GM12874 (cell line): ENCODE results near the gene AMZ2.

ENCODE experiments used
- TF ChIP-seq, protein P1 (sequence below): IDR thresholded peaks from 2 replicates; pipeline ENCODE4 v1.5.1; 2011; ENCODE audit warnings: low read depth, mild to moderate bottlenecking, control low read depth, low read length, moderate library complexity; ENCODE audit not compliant: insufficient read depth

The AMZ2 gene

DNA sequence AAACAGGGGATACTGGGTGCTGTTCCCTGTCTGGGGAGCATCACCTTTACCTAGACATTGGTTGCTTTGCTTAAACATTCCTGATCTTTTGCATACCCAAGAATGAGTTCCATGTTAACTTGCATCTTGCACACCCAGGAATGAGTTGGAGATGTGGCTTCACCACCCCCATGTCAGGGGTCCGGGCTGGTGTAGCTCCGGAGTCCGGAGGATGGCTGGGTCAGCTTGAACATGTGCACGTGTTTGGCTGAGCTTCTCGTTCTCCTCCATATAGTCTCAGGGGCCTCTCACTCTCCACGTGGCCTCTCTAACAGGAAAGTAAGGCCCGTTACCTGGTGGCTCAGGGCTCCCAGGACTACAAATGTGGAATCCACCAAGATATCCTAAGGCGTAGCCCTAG is 18.2 kb upstream of the AMZ2 start:
- TF ChIP-seq, protein P1, sequence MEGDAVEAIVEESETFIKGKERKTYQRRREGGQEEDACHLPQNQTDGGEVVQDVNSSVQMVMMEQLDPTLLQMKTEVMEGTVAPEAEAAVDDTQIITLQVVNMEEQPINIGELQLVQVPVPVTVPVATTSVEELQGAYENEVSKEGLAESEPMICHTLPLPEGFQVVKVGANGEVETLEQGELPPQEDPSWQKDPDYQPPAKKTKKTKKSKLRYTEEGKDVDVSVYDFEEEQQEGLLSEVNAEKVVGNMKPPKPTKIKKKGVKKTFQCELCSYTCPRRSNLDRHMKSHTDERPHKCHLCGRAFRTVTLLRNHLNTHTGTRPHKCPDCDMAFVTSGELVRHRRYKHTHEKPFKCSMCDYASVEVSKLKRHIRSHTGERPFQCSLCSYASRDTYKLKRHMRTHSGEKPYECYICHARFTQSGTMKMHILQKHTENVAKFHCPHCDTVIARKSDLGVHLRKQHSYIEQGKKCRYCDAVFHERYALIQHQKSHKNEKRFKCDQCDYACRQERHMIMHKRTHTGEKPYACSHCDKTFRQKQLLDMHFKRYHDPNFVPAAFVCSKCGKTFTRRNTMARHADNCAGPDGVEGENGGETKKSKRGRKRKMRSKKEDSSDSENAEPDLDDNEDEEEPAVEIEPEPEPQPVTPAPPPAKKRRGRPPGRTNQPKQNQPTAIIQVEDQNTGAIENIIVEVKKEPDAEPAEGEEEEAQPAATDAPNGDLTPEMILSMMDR, result no peak

DNA sequence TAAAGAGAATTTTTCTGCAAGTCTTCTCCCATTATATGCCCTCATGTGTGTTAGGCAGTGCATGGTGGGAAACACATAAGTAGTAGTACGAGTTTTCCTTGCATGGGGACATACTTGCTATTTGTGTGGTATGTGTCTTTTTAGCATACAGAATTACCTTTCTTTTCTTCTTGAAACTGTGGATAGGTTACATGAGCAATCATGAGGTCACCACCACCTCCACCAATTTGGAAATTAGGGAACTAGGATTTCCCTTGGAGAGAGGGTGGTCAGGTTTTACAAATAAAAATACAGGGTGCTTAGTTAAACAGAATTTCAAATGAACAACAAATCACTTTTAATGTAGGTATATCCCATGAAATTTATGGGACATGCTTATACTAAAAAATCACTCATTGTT is 16.3 kb upstream of the AMZ2 start:
- TF ChIP-seq, protein P1, result no peak

DNA sequence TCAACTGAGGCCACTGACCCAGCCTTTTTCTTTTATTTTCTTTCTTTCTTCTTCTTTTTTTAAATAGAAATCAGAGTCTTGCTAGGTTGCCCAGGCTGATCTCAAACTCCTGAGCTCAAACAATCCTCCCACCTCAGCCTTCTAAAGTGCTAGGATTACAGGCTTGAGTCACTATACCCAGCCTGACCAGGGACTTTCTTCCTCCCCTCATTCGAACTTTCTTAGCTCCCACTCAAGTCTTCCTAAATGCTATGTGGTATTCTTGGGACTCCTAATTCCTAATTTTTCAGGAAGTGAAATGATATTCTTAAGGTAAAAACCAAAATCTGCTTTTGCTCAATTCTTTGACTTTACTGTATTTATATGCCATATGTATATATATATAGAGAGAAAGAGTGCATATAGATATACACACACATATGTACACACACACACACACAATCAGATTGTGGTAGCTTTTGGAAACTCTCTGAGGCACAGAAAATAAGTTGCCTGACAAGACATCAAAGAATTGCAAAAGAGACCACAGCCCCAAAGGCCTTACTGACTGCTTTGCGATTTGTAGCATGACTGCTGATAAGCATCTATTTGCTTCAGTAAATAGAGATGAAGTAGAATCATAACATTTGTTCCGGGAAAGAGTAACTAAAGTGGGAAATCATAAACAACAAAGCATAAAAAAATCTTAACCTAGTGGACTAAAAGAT is 9.5 kb upstream of the AMZ2 start:
- TF ChIP-seq, protein P1, result no peak

DNA sequence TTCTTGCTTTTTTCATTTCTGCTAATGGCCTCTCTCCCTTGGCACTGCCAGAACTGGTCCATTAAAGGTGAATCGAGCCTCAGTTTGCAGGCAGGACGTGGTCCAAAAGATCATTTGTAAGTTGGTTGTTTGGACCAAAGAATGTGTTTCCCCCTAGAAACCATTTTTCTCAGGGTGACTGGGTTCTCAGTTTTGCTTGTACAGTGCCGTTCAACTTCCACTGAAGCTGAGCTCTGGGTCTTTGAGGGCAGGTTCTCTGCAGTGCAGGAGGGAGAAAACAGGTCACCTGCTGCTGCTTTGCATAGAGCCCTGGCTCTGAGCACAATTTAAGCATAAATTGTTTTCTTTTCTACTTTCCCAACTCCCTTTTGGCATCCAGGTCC is 9.0 kb upstream of the AMZ2 start:
- TF ChIP-seq, protein P1, result no peak

DNA sequence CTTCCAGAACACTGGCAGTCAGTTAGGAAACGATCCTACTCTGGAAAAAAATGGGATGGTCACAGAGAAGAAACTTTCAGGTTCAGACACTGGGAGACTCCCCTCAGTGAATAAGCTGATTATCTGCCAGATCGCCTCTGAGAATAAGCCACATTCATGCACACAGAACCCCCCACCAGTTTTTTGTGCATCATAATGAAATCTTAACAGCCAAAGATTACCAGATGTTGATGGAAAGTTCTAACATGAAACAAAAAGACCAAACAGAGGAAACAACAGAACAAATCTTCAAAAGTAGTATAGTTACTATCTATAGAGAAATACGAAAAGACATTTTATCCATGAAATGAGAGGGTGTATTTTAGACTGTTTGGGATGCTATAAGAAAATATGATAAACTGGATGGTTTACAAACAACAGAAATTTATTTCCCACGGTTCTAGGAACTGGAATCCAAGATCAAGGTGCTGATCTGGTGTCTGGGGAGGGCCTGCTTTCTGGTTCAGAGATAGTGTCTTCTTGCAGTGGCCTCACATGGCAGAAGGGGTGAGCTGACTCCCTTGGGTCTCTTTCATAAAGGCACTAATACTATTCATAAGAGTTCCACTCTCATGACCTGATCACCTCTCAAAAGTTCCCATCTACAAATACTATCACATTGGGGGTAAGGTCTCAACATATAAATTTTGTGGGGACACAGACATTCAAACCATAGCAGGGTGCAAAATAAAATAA is 8.0 kb upstream of the AMZ2 start:
- TF ChIP-seq, protein P1, result no peak

DNA sequence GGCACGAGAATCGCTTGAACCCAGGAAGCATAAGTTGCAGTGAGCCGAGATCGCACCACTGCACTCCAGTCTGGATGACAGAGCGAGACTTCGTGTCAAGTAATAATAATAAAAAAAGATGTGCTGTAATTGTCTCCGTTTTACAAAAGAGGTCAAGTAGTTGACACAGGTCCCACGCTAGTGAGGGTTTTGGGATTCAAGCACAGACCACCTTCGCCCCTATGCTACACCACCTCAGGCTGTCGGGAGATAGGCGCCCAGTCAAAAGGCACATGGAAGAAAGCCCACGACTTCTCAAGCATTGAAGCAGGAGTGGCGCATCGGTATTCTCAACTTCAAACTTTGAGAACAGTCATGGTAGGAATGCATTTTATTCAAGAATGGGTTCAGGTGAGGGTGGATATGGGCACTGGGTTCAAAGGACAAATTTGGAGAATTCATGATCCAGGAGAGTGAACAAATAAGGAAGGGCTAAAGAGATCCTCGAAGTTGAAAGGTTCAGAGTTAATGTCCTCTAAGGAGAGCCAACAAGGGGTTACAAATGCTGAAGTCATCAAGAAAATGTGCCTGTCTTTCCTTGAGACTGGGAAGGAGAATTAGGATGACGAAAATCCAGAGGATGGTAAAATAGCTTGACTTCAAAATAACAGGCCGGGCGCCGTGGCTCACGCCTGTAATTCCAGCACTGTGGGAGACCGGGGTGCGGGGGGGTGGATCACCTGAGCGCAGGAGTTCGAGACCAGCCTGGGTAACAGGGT is 1.4 kb upstream of the AMZ2 start:
- TF ChIP-seq, protein P1, result no peak

DNA sequence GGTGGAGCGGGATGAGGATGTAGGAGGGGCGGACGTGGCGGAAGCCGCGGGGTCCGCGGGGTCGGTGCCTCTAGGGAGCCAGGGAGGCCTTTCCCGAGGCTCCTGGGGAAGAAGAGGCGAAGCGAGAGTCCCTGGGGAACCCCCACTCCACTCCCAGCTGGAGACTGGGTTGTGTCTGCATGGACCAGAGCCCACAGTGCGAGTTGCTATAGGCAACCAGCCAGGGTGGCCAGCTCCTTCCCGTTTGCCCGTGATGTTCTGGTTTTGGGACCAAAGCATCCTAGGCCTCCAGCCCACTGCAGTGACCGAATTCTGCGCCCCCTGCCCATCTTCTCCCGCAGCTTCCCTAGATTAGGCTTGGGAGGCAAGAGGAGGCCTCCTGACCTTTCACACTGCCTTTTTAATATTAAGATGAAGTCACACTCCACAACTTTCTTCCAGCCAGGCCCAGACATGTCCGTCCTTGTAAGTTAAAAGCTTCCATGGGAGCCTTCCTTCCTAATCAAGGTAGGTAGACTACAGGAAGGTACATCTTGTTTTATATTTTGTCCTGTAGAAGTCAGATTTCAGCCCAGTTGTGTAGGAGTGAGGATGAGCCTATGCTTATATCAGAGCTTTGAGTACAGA is 469 bp downstream of the AMZ2 start:
- TF ChIP-seq, protein P1, result no peak
